Sigmoid colon (tissue), 7 donors: Measurements from ENCODE around the gene CAPZA1. TPM values are rescaled to one million over a fixed set of nuclear protein-coding genes. Genes with fewer than 3 reads are reported as not detected.

Experiments
- DNase-seq: peaks from one replicate; pipeline ENCODE4 v3.0.0-alpha.2; 2019
- H3K27ac ChIP-seq, 4 donors: fragments of 200-600 bp; sonication (generic); one replicate each; pipeline ENCODE4 v1.5.1; 2016 to 2019; ENCODE audit warnings: mild to moderate bottlenecking in 1 of 4
- H3K27me3 ChIP-seq, 3 donors: fragments of 200-600 bp; sonication (generic); one replicate each; pipeline ENCODE4 v1.5.1; 2019; ENCODE audit warnings: mild to moderate bottlenecking in 1 of 3
- H3K36me3 ChIP-seq, 4 donors: fragments of 200-600 bp; sonication (generic); one replicate each; pipeline ENCODE4 v1.5.1; 2016 to 2019
- H3K4me1 ChIP-seq, 4 donors: fragments of 200-600 bp; sonication (generic); one replicate each; pipeline ENCODE4 v1.5.1; 2017 to 2019
- H3K4me3 ChIP-seq, 4 donors: fragments of 200-600 bp; sonication (generic); one replicate each; pipeline ENCODE4 v1.5.1; 2017 to 2019; ENCODE audit warnings: mild to moderate bottlenecking in 2 of 4, moderate library complexity in 1 of 4
- H3K9me3 ChIP-seq, 4 donors: fragments of 200-600 bp in 3 of 4; sonication (generic) in 3 of 4; one replicate each; pipeline versions ENCODE4 v1.5.1 to v1.6.1; 2013 to 2019
- CTCF ChIP-seq, 4 experiments: fragments of 450-650 bp in 3 of 4; fragments of 200-600 bp in 1 of 4; IDR thresholded peaks; one replicate each; pipeline ENCODE4 v1.5.1; 2016 to 2019; ENCODE audit warnings: antibody characterized with exemption in 4 of 4, mild to moderate bottlenecking in 3 of 4, moderate library complexity in 2 of 4
- EP300 ChIP-seq, 4 donors: sonication (generic); formaldehyde crosslinking; IDR thresholded peaks; one replicate each; pipeline ENCODE4 v1.6.1; 2017; ENCODE audit warnings: antibody characterized with exemption in 4 of 4
- POLR2A ChIP-seq, 2 donors: fragments of 450-650 bp; IDR thresholded peaks; one replicate each; pipeline ENCODE4 v1.6.1; 2016; ENCODE audit warnings: antibody characterized with exemption in 2 of 2, mild to moderate bottlenecking in 2 of 2, moderate library complexity in 2 of 2
- POLR2AphosphoS5 ChIP-seq, 4 donors: sonication (generic); formaldehyde crosslinking; IDR thresholded peaks; one replicate each; pipeline ENCODE4 v1.6.1; 2017; ENCODE audit warnings: antibody characterized with exemption in 4 of 4
- WGBS, 2 donors: extraction: QIAGEN DNeasy Blood & Tissue Kit; methylation state at CpG; one replicate each; pipeline ENCODE4 v1.1.7; 2013; 5-methylcytosine and 5-hydroxymethylcytosine counted together
- intact Hi-C: fragments of 100-400 bp; cut with DNase I; formaldehyde crosslinking; loops from one replicate; pipeline ENCODE4 v1.15.1; 2023
- polyA plus RNA-seq, 3 donors: library from polyadenylated mRNA; stranded (reverse); fragments of 200-250 nt; gene quantifications; one replicate each; pipeline ENCODE4 v1.2.3, GENCODE V29; 2013
- small RNA-seq, 3 donors: library from RNA; depleted of rRNA; stranded (forward); fragments of <200 nt; gene quantifications; one replicate each; pipeline ENCODE3, GENCODE V24; 2016
- total RNA-seq, 4 donors: library from RNA; depleted of rRNA; stranded (reverse); fragments of >200 nt; gene quantifications; one replicate each; pipeline ENCODE4 v1.1.0, GENCODE V29; 2016
- donor health status: healthy with polysubstance abuse.
- donor health status: Bipolar disorder and iron deficiency.
- donor health status: healthy.

The CAPZA1 gene
- total and polyA plus RNA-seq, 7 donors, result 75.9 to 160 (median 90.6) TPM

- no peak for DNase-seq
- Histone ChIP-seq H3K36me3 (no peaks in the 10 kb centered on the region), H3K27me3 (peaks cover 0 to 6% (median 0%) of the 10 kb centered on the region in 3 donors), H3K4me1 (peaks cover 0 to 24% (median 22%) of the 10 kb centered on the region in 4 donors), H3K9me3 (no peaks in the 10 kb centered on the region), H3K27ac (no peak overlapping the region), H3K4me3 (no peak overlapping the region)
- WGBS, 2 donors, result 68 to 74% methylated on average over 3 of the region's 3 CpGs
- intact Hi-C loops, result no loop called here
- TF ChIP-seq EP300 (IDR thresholded peaks at IDR 0.05) (no peak), POLR2A (IDR thresholded peaks at IDR 0.05) (no peak), CTCF (IDR thresholded peaks at IDR 0.05) (no peak), POLR2AphosphoS5 (IDR thresholded peaks at IDR 0.05) (no peak)
Observed at GRCh38 chr1:112720800-112721199, 101.2 kb downstream of the CAPZA1 start.

Small RNAs within 50 kb of the gene (small RNA-seq; reads per million reads assigned to genes)
- gene RNU7-70P, result 0 reads per million in 3 donors

Other genes starting within 250 kb of the CAPZA1 start
- gene CTTNBP2NL, start 223.6 kb upstream of the CAPZA1 start, total RNA-seq, result 10 to 100 TPM; 15.1 to 25.5 (median 17.0) TPM
- gene CTTNBP2NL, start 223.6 kb upstream of the CAPZA1 start, polyA plus RNA-seq, result 10 to 100 TPM; 11.4 to 17.3 (median 13.4) TPM
- 1 to 10 TPM; 1.5 to 4.2 (median 2.0) TPM for gene WNT2B, start 110.9 kb upstream of the CAPZA1 start, total RNA-seq
- gene WNT2B, start 110.9 kb upstream of the CAPZA1 start, polyA plus RNA-seq, result 1 to 10 TPM; 1.2 to 3.2 (median 1.2) TPM
- 10 to 100 TPM; 22.7 to 68.0 (median 25.4) TPM for gene ST7L, start 691 bp upstream of the CAPZA1 start, total RNA-seq
- gene ST7L, start 691 bp upstream of the CAPZA1 start, polyA plus RNA-seq, result 1 to 10 TPM; 1.8 to 7.9 (median 2.3) TPM
- 10 to 100 TPM; 16.5 to 43.8 (median 22.3) TPM for gene MOV10, start 54.8 kb downstream of the CAPZA1 start, total RNA-seq
- gene MOV10, start 54.8 kb downstream of the CAPZA1 start, polyA plus RNA-seq, result 10 to 100 TPM; 28.8 to 60.1 (median 34.2) TPM
- gene RHOC, start 87.3 kb downstream of the CAPZA1 start, total RNA-seq, result 100 to 1,000 TPM; 181 to 244 (median 192) TPM
- gene RHOC, start 87.3 kb downstream of the CAPZA1 start, polyA plus RNA-seq, result 1,000 to 10,000 TPM in 1 of 3 donors, 100 to 1,000 TPM in 2; 443 to 1,259 (median 789) TPM
- gene PPM1J, start 95.5 kb downstream of the CAPZA1 start, total RNA-seq, result 1 to 10 TPM in 3 of 4 donors, under 1 TPM in 1; 0.36 to 1.6 (median 1.4) TPM
- gene PPM1J, start 95.5 kb downstream of the CAPZA1 start, polyA plus RNA-seq, result 1 to 10 TPM in 1 of 3 donors, under 1 TPM in 2; 0.60 to 2.5 (median 0.92) TPM